Vagina (tissue), 2 donors: Measurements from ENCODE around the gene PLIN5. TPM values are rescaled to one million over a fixed set of nuclear protein-coding genes. Genes with fewer than 3 reads are reported as not detected.

Experiments used
- DNase-seq, 2 donors: peaks; one replicate each; pipeline ENCODE4 v3.0.0-alpha.2; 2017; ENCODE audit errors: extremely low spot score in 2 of 2
- H3K27ac ChIP-seq: fragments of 200-600 bp; sonication (generic); one replicate; pipeline ENCODE4 v1.5.1; 2019
- H3K27me3 ChIP-seq: fragments of 200-600 bp; sonication (generic); one replicate; pipeline ENCODE4 v1.5.1; 2019
- H3K36me3 ChIP-seq, 2 donors: fragments of 200-600 bp; sonication (generic); one replicate each; pipeline ENCODE4 v1.5.1; 2017 to 2019
- H3K4me1 ChIP-seq: fragments of 200-600 bp; sonication (generic); one replicate; pipeline ENCODE4 v1.5.1; 2019
- H3K4me3 ChIP-seq, 2 donors: fragments of 200-600 bp; sonication (generic); 1 replicate in 1 of 2; 2 replicates in 1 of 2; pipeline ENCODE4 v1.5.1; 2016 to 2019
- H3K9me3 ChIP-seq: fragments of 200-600 bp; sonication (generic); one replicate; pipeline ENCODE4 v1.5.1; 2019
- POLR2A ChIP-seq, 2 donors: fragments of 450-650 bp; IDR thresholded peaks; one replicate each; pipeline ENCODE4 v1.6.1; 2017; ENCODE audit warnings: antibody characterized with exemption in 2 of 2, mild to moderate bottlenecking in 2 of 2, moderate library complexity in 2 of 2
- POLR2AphosphoS5 ChIP-seq, 2 donors: sonication (generic); formaldehyde crosslinking; IDR thresholded peaks; one replicate each; pipeline ENCODE4 v1.9.0; 2017; ENCODE audit warnings: antibody characterized with exemption in 2 of 2, mild to moderate bottlenecking in 2 of 2, low read depth in 1 of 2; ENCODE audit not compliant: insufficient read depth in 1 of 2
- intact Hi-C: fragments of 100-400 bp; cut with DNase I; formaldehyde crosslinking; loops from one replicate; pipeline ENCODE4 v1.15.1; 2023
- total RNA-seq: library from RNA; depleted of rRNA; stranded (reverse); fragments of >200 nt; gene quantifications from one replicate; pipeline ENCODE4 v1.2.3, GENCODE V29; 2016
- TF ChIP-seq, protein P1 (sequence below), 3 experiments: fragments of 450-650 bp in 2 of 3; fragments of 200-600 bp in 1 of 3; sonication (generic) in 1 of 3; IDR thresholded peaks; one replicate each; pipeline ENCODE4 v1.5.1; 2017 to 2019; ENCODE audit warnings: antibody characterized with exemption in 3 of 3, mild to moderate bottlenecking in 2 of 3, moderate library complexity in 2 of 3

The PLIN5 gene
- total RNA-seq, 1 donor from 2014 or later: 8.8 TPM

- Histone ChIP-seq H3K4me1 (no peaks in the 10 kb centered on the region), H3K27me3 (no peaks in the 10 kb centered on the region), H3K9me3 (no peaks in the 10 kb centered on the region), H3K36me3 (peaks cover 0 to 64% of the 10 kb centered on the region in 2 donors), H3K27ac (no peak overlapping the region), H3K4me3 (no peak overlapping the region)
- TF ChIP-seq POLR2A (IDR thresholded peaks at IDR 0.05) (no peak), POLR2AphosphoS5 (IDR thresholded peaks at IDR 0.05; ENCODE audit: insufficient read depth in 1 of 2, low read depth in 1 of 2) (no peak)
- TF ChIP-seq, protein P1, sequence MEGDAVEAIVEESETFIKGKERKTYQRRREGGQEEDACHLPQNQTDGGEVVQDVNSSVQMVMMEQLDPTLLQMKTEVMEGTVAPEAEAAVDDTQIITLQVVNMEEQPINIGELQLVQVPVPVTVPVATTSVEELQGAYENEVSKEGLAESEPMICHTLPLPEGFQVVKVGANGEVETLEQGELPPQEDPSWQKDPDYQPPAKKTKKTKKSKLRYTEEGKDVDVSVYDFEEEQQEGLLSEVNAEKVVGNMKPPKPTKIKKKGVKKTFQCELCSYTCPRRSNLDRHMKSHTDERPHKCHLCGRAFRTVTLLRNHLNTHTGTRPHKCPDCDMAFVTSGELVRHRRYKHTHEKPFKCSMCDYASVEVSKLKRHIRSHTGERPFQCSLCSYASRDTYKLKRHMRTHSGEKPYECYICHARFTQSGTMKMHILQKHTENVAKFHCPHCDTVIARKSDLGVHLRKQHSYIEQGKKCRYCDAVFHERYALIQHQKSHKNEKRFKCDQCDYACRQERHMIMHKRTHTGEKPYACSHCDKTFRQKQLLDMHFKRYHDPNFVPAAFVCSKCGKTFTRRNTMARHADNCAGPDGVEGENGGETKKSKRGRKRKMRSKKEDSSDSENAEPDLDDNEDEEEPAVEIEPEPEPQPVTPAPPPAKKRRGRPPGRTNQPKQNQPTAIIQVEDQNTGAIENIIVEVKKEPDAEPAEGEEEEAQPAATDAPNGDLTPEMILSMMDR (IDR thresholded peaks at IDR 0.05): no peak
- no peak for DNase-seq
- intact Hi-C loops: no loop called here
These were observed 38.7 kb downstream of the PLIN5 start for GRCh38 chr19:4496304-4496703.

- H3K27me3 ChIP-seq: no peaks in the 10 kb centered on the region
- no peaks in the 10 kb centered on the region for H3K4me1 ChIP-seq
- no peak overlapping the region for H3K4me3 ChIP-seq
- peaks cover 0 to 70% of the 10 kb centered on the region in 2 donors for H3K36me3 ChIP-seq
- no peak for TF ChIP-seq POLR2A (IDR thresholded peaks at IDR 0.05)
- no peak for TF ChIP-seq POLR2AphosphoS5 (IDR thresholded peaks at IDR 0.05; ENCODE audit: insufficient read depth in 1 of 2, low read depth in 1 of 2)
- TF ChIP-seq, protein P1 (IDR thresholded peaks at IDR 0.05): no peak
- no peak for DNase-seq
- H3K27ac ChIP-seq: no peak overlapping the region
- no peaks in the 10 kb centered on the region for H3K9me3 ChIP-seq
- intact Hi-C loops: no loop called here
These were observed 39.6 kb downstream of the PLIN5 start for GRCh38 chr19:4495471-4495870.

DNA sequence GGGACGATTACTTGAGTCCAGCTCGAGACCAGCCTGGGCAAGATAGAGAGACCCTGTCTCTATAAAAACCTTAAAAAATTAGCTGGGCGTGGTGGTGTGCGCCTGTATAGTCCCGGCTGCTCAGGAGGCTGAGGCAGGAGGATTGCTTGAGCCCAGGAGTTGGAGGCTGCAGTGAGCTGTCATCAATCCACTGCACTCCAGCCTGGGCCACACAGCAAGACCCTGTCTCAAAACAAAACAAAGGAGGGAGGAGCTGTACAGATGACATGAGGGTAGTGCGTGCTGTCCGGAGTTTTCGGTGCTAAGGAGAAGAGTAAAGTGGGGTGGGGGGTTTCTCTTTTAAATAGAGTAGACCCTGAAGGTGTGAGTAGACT is 40.3 kb downstream of the PLIN5 start:
- DNase-seq: no peak
- peaks cover 0 to 78% of the 10 kb centered on the region in 2 donors for H3K36me3 ChIP-seq
- H3K27me3 ChIP-seq: no peaks in the 10 kb centered on the region
- no peak overlapping the region for H3K27ac ChIP-seq
- no peaks in the 10 kb centered on the region for H3K9me3 ChIP-seq
- TF ChIP-seq POLR2AphosphoS5 (IDR thresholded peaks at IDR 0.05; ENCODE audit: insufficient read depth in 1 of 2, low read depth in 1 of 2) (no peak), POLR2A (IDR thresholded peaks at IDR 0.05) (no peak)
- TF ChIP-seq, protein P1 (IDR thresholded peaks at IDR 0.05): no peak
- H3K4me3 ChIP-seq: no peak overlapping the region
- intact Hi-C loops: no loop called here
- H3K4me1 ChIP-seq: no peaks in the 10 kb centered on the region

GRCh38 chr19:4493929-4494690 is 40.9 kb downstream of the PLIN5 start:
- TF ChIP-seq, protein P1 (IDR thresholded peaks at IDR 0.05): no peak
- TF ChIP-seq POLR2A (IDR thresholded peaks at IDR 0.05) (no peak), POLR2AphosphoS5 (IDR thresholded peaks at IDR 0.05; ENCODE audit: insufficient read depth in 1 of 2, low read depth in 1 of 2) (no peak)
- H3K27me3 ChIP-seq: no peaks in the 10 kb centered on the region
- intact Hi-C loops: no loop called here
- peaks cover 0 to 84% of the 10 kb centered on the region in 2 donors for H3K36me3 ChIP-seq
- no peak overlapping the region for H3K27ac ChIP-seq
- no peaks in the 10 kb centered on the region for H3K4me1 ChIP-seq
- no peak overlapping the region for H3K4me3 ChIP-seq
- H3K9me3 ChIP-seq: no peaks in the 10 kb centered on the region
- DNase-seq: no peak
